GM23248 (cell line): Measurements from ENCODE around the gene SCRG1. TPM values are rescaled to one million over a fixed set of nuclear protein-coding genes. Genes with fewer than 3 reads are reported as not detected.

ENCODE experiments used
- DNase-seq: peaks from one replicate; pipeline ENCODE4 v3.0.0-alpha.2; 2015
- H2AFZ ChIP-seq: fragments of 200-600 bp; sonication (generic); 2 replicates; pipeline ENCODE4 v1.6.1; 2016; ENCODE audit warnings: antibody characterized with exemption
- H3F3A ChIP-seq: fragments of 200-600 bp; sonication (generic); 2 replicates; pipeline ENCODE4 v1.6.1; 2016; ENCODE audit warnings: mild to moderate bottlenecking, antibody characterized with exemption, mixed run types; ENCODE audit not compliant: insufficient read depth
- H3K27ac ChIP-seq: fragments of 200-600 bp; sonication (generic); 2 replicates; pipeline ENCODE4 v1.5.1; 2016; ENCODE audit warnings: mild to moderate bottlenecking
- H3K27me3 ChIP-seq: fragments of 200-600 bp; sonication (generic); replicated peaks from 2 replicates; pipeline ENCODE4 v1.6.1; 2016; ENCODE audit warnings: mild to moderate bottlenecking; ENCODE audit not compliant: insufficient read depth
- H3K36me3 ChIP-seq: fragments of 200-600 bp; sonication (generic); 2 replicates; pipeline ENCODE4 v1.6.1; 2016; ENCODE audit warnings: low read depth, mild to moderate bottlenecking
- H3K4me1 ChIP-seq: fragments of 200-600 bp; sonication (generic); 2 replicates; pipeline ENCODE4 v1.6.1; 2016; ENCODE audit warnings: mild to moderate bottlenecking; ENCODE audit not compliant: insufficient read depth
- H3K4me2 ChIP-seq: fragments of 200-600 bp; sonication (generic); one replicate; pipeline ENCODE4 v1.6.1; 2016; ENCODE audit warnings: mild to moderate bottlenecking; ENCODE audit not compliant: unreplicated experiment
- H3K4me3 ChIP-seq: fragments of 200-600 bp; sonication (generic); 2 replicates; pipeline ENCODE4 v1.5.1; 2016; ENCODE audit warnings: mild to moderate bottlenecking
- H3K79me2 ChIP-seq: fragments of 200-600 bp; sonication (generic); 2 replicates; pipeline ENCODE4 v1.6.1; 2016; ENCODE audit warnings: mild to moderate bottlenecking; ENCODE audit not compliant: insufficient read depth
- H3K9ac ChIP-seq: fragments of 200-600 bp; sonication (generic); 2 replicates; pipeline ENCODE4 v1.6.1; 2016; ENCODE audit warnings: mild to moderate bottlenecking
- H3K9me2 ChIP-seq: fragments of 200-600 bp; sonication (generic); 2 replicates; pipeline ENCODE4 v1.6.1; 2016; ENCODE audit warnings: mixed run types, mild to moderate bottlenecking, moderate library complexity; ENCODE audit not compliant: insufficient read depth
- H3K9me3 ChIP-seq: fragments of 200-600 bp; sonication (generic); one replicate; pipeline ENCODE4 v1.6.1; 2017; ENCODE audit warnings: low read depth
- H4K20me1 ChIP-seq: fragments of 200-600 bp; sonication (generic); 2 replicates; pipeline ENCODE4 v1.6.0; 2016; ENCODE audit not compliant: insufficient read depth
- EZH2 ChIP-seq: fragments of 200-600 bp; sonication (generic); IDR thresholded peaks from 2 replicates; pipeline ENCODE4 v1.6.1; 2018; ENCODE audit warnings: antibody characterized with exemption, mild to moderate bottlenecking; ENCODE audit not compliant: insufficient read depth, poor library complexity, severe bottlenecking
- EZH2phosphoT487 ChIP-seq: fragments of 200-600 bp; sonication (generic); IDR thresholded peaks from 2 replicates; pipeline ENCODE4 v1.6.1; 2018; ENCODE audit warnings: antibody characterized with exemption, moderate library complexity, mild to moderate bottlenecking, low read depth; ENCODE audit not compliant: insufficient read depth
- WGBS, 2 experiments: methylation state at CpG; one replicate each; pipeline ENCODE4 v1.1.6; 2015 to 2017; ENCODE audit warnings: low lambda C conversion rate in 2 of 2, low coverage in 1 of 2; ENCODE audit errors: missing lambda C conversion rate in 2 of 2; 5-methylcytosine and 5-hydroxymethylcytosine counted together
- in situ Hi-C: fragments of 300-500 bp; cut with MboI; formaldehyde crosslinking; loops from 2 replicates; pipeline ENCODE4 v1.15.0; 2020
- polyA plus RNA-seq: library from polyadenylated mRNA; unstranded; fragments of >200 nt; fragmentation: Nextera tagmentation; extraction: Ambion mirVana; gene quantifications from 2 replicates; pipeline ENCODE4 v1.2.1, GENCODE V29; 2016
- total RNA-seq: library from RNA; depleted of rRNA; stranded (reverse); fragments of >200 nt; shearing (Covaris generic); gene quantifications from 2 replicates; pipeline ENCODE4 v1.2.3, GENCODE V29; 2014

The SCRG1 gene
- total and polyA plus RNA-seq, 2 experiments from 2014 or later, result under 0.01 to 0.43 TPM

- no peaks in the 10 kb centered on the region for H3K79me2 ChIP-seq
- H3K9ac ChIP-seq, result no peak overlapping the region
- H3K9me3 ChIP-seq, result no peaks in the 10 kb centered on the region
- H3K9me2 ChIP-seq, result no peaks in the 10 kb centered on the region
- TF ChIP-seq EZH2phosphoT487, result no peak
- no peak for TF ChIP-seq EZH2
- no peak overlapping the region for H3K4me2 ChIP-seq
- no peak overlapping the region for H3K4me3 ChIP-seq
- H3K27me3 ChIP-seq, result no peaks in the 10 kb centered on the region
- in situ Hi-C loops, result loop anchor here (25.0 kb wide), 1 partner anchor 392 kb away; no protein-coding TSS in a partner anchor
- H2AFZ ChIP-seq, result no peak overlapping the region
- no peaks in the 10 kb centered on the region for H3F3A ChIP-seq
- H3K27ac ChIP-seq, result no peak overlapping the region
- WGBS, 2 experiments, result 82 to 84% methylated on average over 3 of the region's 3 CpGs
- no peaks in the 10 kb centered on the region for H3K36me3 ChIP-seq
- peaks cover 6% of the 10 kb centered on the region; the same call in 1 of the 2 replicates for H3K4me1 ChIP-seq
- no peaks in the 10 kb centered on the region for H4K20me1 ChIP-seq
- DNase-seq, result no peak
Measured at GRCh38 chr4:173404296-173404865, 5.5 kb upstream of the SCRG1 start.

GRCh38 chr4:173403051-173403450, 4.1 kb upstream of the SCRG1 start:
- in situ Hi-C loops, result loop anchor here (25.0 kb wide), 1 partner anchor 391 kb away; no protein-coding TSS in a partner anchor
- Histone ChIP-seq H3K27me3 (no peaks in the 10 kb centered on the region), H3K4me2 (no peak overlapping the region), H3K27ac (no peak overlapping the region), H3K4me3 (no peak overlapping the region), H3F3A (no peaks in the 10 kb centered on the region), H3K4me1 (peaks cover 12% of the 10 kb centered on the region; the same call in 1 of the 2 replicates), H4K20me1 (no peaks in the 10 kb centered on the region), H2AFZ (no peak overlapping the region), H3K9me2 (no peaks in the 10 kb centered on the region), H3K9ac (no peak overlapping the region), H3K36me3 (no peaks in the 10 kb centered on the region), H3K9me3 (no peaks in the 10 kb centered on the region), H3K79me2 (no peaks in the 10 kb centered on the region)
- DNase-seq, result peak; percentile 54
- 90% methylated on average over 2 of the region's 2 CpGs for WGBS, 2 experiments
- TF ChIP-seq EZH2 (no peak), EZH2phosphoT487 (no peak)

- Histone ChIP-seq H3K36me3 (no peaks in the 10 kb centered on the region), H3K9me2 (no peaks in the 10 kb centered on the region), H3K27me3 (no peaks in the 10 kb centered on the region), H3K79me2 (no peaks in the 10 kb centered on the region), H3K9ac (no peak overlapping the region), H3F3A (no peaks in the 10 kb centered on the region), H2AFZ (no peak overlapping the region), H3K4me1 (peaks cover 17% of the 10 kb centered on the region; the same call in 1 of the 2 replicates), H3K9me3 (no peaks in the 10 kb centered on the region), H4K20me1 (no peaks in the 10 kb centered on the region), H3K27ac (no peak overlapping the region), H3K4me2 (no peak overlapping the region), H3K4me3 (no peak overlapping the region)
- WGBS, 2 experiments, result 90 to 96% methylated on average over 4 of the region's 4 CpGs
- TF ChIP-seq EZH2, result no peak
- TF ChIP-seq EZH2phosphoT487, result no peak
- no peak for DNase-seq
- in situ Hi-C loops, result loop anchor here (25.0 kb wide), 1 partner anchor 389 kb away; no protein-coding TSS in a partner anchor
Measured at GRCh38 chr4:173401063-173401462, 2.1 kb upstream of the SCRG1 start.

GRCh38 chr4:173398220-173398619, 696 bp downstream of the SCRG1 start:
- in situ Hi-C loops, result no loop called here
- Histone ChIP-seq H3K27me3 (no peaks in the 10 kb centered on the region), H3K9ac (no peak overlapping the region), H3F3A (no peaks in the 10 kb centered on the region), H3K36me3 (no peaks in the 10 kb centered on the region), H3K27ac (no peak overlapping the region), H4K20me1 (no peaks in the 10 kb centered on the region), H3K79me2 (no peaks in the 10 kb centered on the region), H3K4me2 (no peak overlapping the region), H3K9me2 (no peaks in the 10 kb centered on the region), H3K4me1 (peaks cover 17% of the 10 kb centered on the region; the same call in 1 of the 2 replicates), H3K9me3 (no peaks in the 10 kb centered on the region), H3K4me3 (no peak overlapping the region), H2AFZ (peak overlapping the region; percentile 27)
- no peak for TF ChIP-seq EZH2phosphoT487
- TF ChIP-seq EZH2, result no peak
- peak; percentile 5 for DNase-seq

- Histone ChIP-seq H3K27ac (no peak overlapping the region), H4K20me1 (no peaks in the 10 kb centered on the region), H3K4me1 (peaks cover 12% of the 10 kb centered on the region; the same call in 1 of the 2 replicates), H3K9ac (no peak overlapping the region), H2AFZ (peak overlapping the region; percentile 27), H3K9me3 (no peaks in the 10 kb centered on the region), H3K4me3 (no peak overlapping the region), H3K4me2 (no peak overlapping the region), H3K27me3 (no peaks in the 10 kb centered on the region), H3K9me2 (no peaks in the 10 kb centered on the region), H3K36me3 (no peaks in the 10 kb centered on the region), H3F3A (no peaks in the 10 kb centered on the region), H3K79me2 (no peaks in the 10 kb centered on the region)
- DNase-seq, result no peak
- in situ Hi-C loops, result no loop called here
- 50 to 64% methylated on average over 1 of the region's 1 CpG for WGBS, 2 experiments
- TF ChIP-seq EZH2 (no peak), EZH2phosphoT487 (no peak)
Measured at GRCh38 chr4:173397604-173398003, 1.3 kb downstream of the SCRG1 start.
